Caco-2 (cell line): ENCODE data around the gene ZNRF1. TPM values are rescaled to one million over a fixed set of nuclear protein-coding genes. Genes with fewer than 3 reads are reported as not detected.

Experiments used
- BruUV-seq: library from RNA; stranded (reverse); fragments of 400-500 nt; replicated peaks from 2 replicates; lab custom pipeline; 2021; lab: Mats Ljungman, UMichigan
- CTCF ChIA-PET: fragments of 300-600 bp; sonication (Branson Sonifier 250); formaldehyde crosslinking; loops from one replicate; lab custom pipeline; 2022; ENCODE audit warnings: antibody characterized with exemption; lab: Charles Lee
- POLR2A ChIA-PET: fragments of 300-600 bp; sonication (Branson Sonifier 250); formaldehyde crosslinking; loops from one replicate; lab custom pipeline; 2022; ENCODE audit warnings: antibody characterized with exemption; lab: Charles Lee
- DNase-seq, 2 experiments: peaks; one replicate each; pipeline versions ENCODE4 v3.0.0 to v3.0.0-alpha.2; 2020 to 2022
- H3K27me3 ChIP-seq: replicated peaks from 2 replicates; pipeline ENCODE4 v1.6.0; 2011; ENCODE audit warnings: low read length; ENCODE audit not compliant: control insufficient read depth, insufficient read depth
- H3K36me3 ChIP-seq: 2 replicates; pipeline ENCODE4 v1.5.1; 2011; ENCODE audit warnings: low read length; ENCODE audit not compliant: control insufficient read depth, insufficient read depth
- H3K4me1 ChIP-seq: fragments of 250-450 bp; sonication (Bioruptor Pico); 2 replicates; pipeline ENCODE4 v1.5.1; 2020; ENCODE audit warnings: mild to moderate bottlenecking
- H3K4me3 ChIP-seq: 2 replicates; pipeline ENCODE4 v1.5.1; 2011; ENCODE audit warnings: low read depth, mild to moderate bottlenecking, control low read depth, low read length
- H3K9me3 ChIP-seq: fragments of 250-450 bp; sonication (Bioruptor Pico); 2 replicates; pipeline ENCODE4 v1.5.1; 2020; ENCODE audit warnings: mild to moderate bottlenecking, moderate library complexity
- H3K27ac Mint-ChIP-seq: one replicate; pipeline ENCODE4 v1.8.0; 2022; ENCODE audit warnings: mixed read lengths; ENCODE audit not compliant: unreplicated experiment
- H3K27me3 Mint-ChIP-seq: one replicate; pipeline ENCODE4 v1.8.0; 2022; ENCODE audit warnings: mixed read lengths; ENCODE audit not compliant: insufficient read depth, unreplicated experiment
- H3K36me3 Mint-ChIP-seq: one replicate; pipeline ENCODE4 v1.8.0; 2022; ENCODE audit warnings: mild to moderate bottlenecking, mixed read lengths; ENCODE audit not compliant: insufficient read depth, unreplicated experiment
- H3K4me1 Mint-ChIP-seq: one replicate; pipeline ENCODE4 v1.8.0; 2022; ENCODE audit warnings: low read depth, mixed read lengths; ENCODE audit not compliant: unreplicated experiment
- H3K4me3 Mint-ChIP-seq: one replicate; pipeline ENCODE4 v1.8.0; 2022; ENCODE audit warnings: mild to moderate bottlenecking, moderate library complexity, mixed read lengths; ENCODE audit not compliant: unreplicated experiment
- H3K9me3 Mint-ChIP-seq: one replicate; pipeline ENCODE4 v1.8.0; 2022; ENCODE audit warnings: mixed read lengths; ENCODE audit not compliant: unreplicated experiment
- CTCF ChIP-seq, 2 experiments: fragments of 200-600 bp in 1 of 2; IDR thresholded peaks; 1 replicate in 1 of 2; 2 replicates in 1 of 2; pipeline versions ENCODE4 v1.5.1 to v1.8.0; 2011 to 2022; ENCODE audit warnings: antibody characterized with exemption in 1 of 2, control low read depth in 1 of 2, inconsistent platforms in 1 of 2, low read depth in 1 of 2, low read length in 1 of 2, mild to moderate bottlenecking in 1 of 2, moderate library complexity in 1 of 2; ENCODE audit not compliant: insufficient read depth in 1 of 2, severe bottlenecking in 1 of 2, unreplicated experiment in 1 of 2
- intact Hi-C: fragments of 100-400 bp; cut with micrococcal nuclease; formaldehyde crosslinking; loops from one replicate; pipeline ENCODE4 v1.10.0; 2022; ENCODE audit not compliant: unreplicated experiment
- total RNA-seq: library from RNA; stranded (reverse); gene quantifications from 2 replicates; pipeline ENCODE4 v1.2.3, GENCODE V29; 2022

Gene ZNRF1
- total RNA-seq, 1 experiment from 2014 or later, result 68.6 TPM

DNA sequence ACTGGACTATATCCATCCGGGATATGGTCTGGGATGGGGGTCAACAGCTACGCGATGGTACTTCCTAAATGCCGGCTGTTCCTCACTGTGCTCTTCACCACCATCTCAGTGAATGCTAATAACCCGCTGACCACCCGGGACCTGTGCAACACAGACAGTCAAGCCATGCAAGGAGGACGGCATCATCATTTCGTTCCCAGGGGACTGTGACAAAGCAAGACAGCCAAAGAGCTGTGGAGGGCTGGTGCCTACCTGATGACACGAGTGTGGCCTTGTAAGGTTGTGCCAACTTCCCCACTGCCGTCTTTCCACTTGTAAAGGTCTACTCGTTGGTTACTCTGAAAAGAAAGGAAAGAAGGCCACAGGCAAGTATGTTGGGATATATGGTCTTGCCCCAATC lies 47.6 kb upstream of the ZNRF1 start:
- Histone ChIP-seq H3K27me3 (no peaks in the 10 kb centered on the region), H3K4me1 (peaks cover 7% of the 10 kb centered on the region), H3K9me3 (no peaks in the 10 kb centered on the region; the same call in 1 of the 2 replicates), H3K36me3 (peaks cover 5% of the 10 kb centered on the region), H3K4me3 (no peak overlapping the region)
- Mint-ChIP-seq H3K36me3 (peaks cover 85% of the 10 kb centered on the region), H3K27ac (no peak overlapping the region), H3K4me1 (peaks cover 10% of the 10 kb centered on the region), H3K4me3 (no peak overlapping the region), H3K9me3 (no peaks in the 10 kb centered on the region), H3K27me3 (no peaks in the 10 kb centered on the region)
- no peak for DNase-seq
- no peak for TF ChIP-seq CTCF (IDR thresholded peaks at IDR 0.05; ENCODE audit: insufficient read depth in 1 of 2, low read depth in 1 of 2, low read length in 1 of 2, severe bottlenecking in 1 of 2, unreplicated experiment in 1 of 2)
- BruUV-seq, result no TSS peak
- intact Hi-C loops, result no loop called here
- POLR2A ChIA-PET, result interaction anchor here (1.2 kb wide), 1 partner anchor 34 kb away, joined by 3 read pairs; the partner anchor contains the start of gene WDR59
- CTCF ChIA-PET, result interaction anchor here (0.7 kb wide), 1 partner anchor 256 kb away, joined by 6 read pairs; no protein-coding TSS in a partner anchor

DNA sequence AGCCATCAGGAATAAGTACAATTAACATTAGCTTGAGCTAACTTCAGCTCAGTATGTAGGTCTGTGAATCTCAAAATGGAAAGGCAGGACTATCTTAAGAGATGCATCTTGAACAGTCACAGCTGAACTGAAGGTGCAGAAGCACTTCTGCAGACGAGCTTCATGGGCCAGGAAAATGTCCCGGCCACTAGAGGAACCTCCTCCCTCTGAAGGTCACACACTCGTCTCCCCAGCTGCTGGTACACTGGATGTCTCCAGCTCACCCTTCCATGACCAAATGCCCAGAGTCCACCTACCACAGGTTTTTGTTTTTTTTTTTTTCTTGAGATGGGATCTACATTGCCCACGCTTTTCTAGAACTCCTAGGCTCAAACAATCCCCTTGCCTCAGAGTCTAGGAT lies 47.1 kb upstream of the ZNRF1 start:
- Mint-ChIP-seq H3K27ac (no peak overlapping the region), H3K9me3 (no peaks in the 10 kb centered on the region), H3K36me3 (peaks cover 80% of the 10 kb centered on the region), H3K4me3 (no peak overlapping the region), H3K27me3 (no peaks in the 10 kb centered on the region), H3K4me1 (peaks cover 10% of the 10 kb centered on the region)
- intact Hi-C loops, result no loop called here
- ChIA-PET CTCF (interaction anchor here (0.7 kb wide), 1 partner anchor 256 kb away, joined by 6 read pairs; no protein-coding TSS in a partner anchor), POLR2A (no interaction called here)
- H3K27me3 ChIP-seq, result no peaks in the 10 kb centered on the region
- peaks cover 7% of the 10 kb centered on the region for H3K4me1 ChIP-seq
- BruUV-seq, result no TSS peak
- H3K36me3 ChIP-seq, result peaks cover 8% of the 10 kb centered on the region
- DNase-seq, result no peak
- H3K9me3 ChIP-seq, result no peaks in the 10 kb centered on the region; the same call in 1 of the 2 replicates
- H3K4me3 ChIP-seq, result no peak overlapping the region
- TF ChIP-seq CTCF (IDR thresholded peaks at IDR 0.05; ENCODE audit: insufficient read depth in 1 of 2, low read depth in 1 of 2, low read length in 1 of 2, severe bottlenecking in 1 of 2, unreplicated experiment in 1 of 2), result no peak

GRCh38 chr16:74954763-74955162 lies 44.1 kb upstream of the ZNRF1 start:
- Histone ChIP-seq H3K4me3 (no peak overlapping the region), H3K9me3 (no peaks in the 10 kb centered on the region; the same call in 1 of the 2 replicates), H3K4me1 (no peaks in the 10 kb centered on the region), H3K27me3 (no peaks in the 10 kb centered on the region), H3K36me3 (peaks cover 7% of the 10 kb centered on the region)
- ChIA-PET POLR2A (no interaction called here), CTCF (no interaction called here)
- no peaks in the 10 kb centered on the region for H3K4me1 Mint-ChIP-seq
- intact Hi-C loops, result no loop called here
- no peak for TF ChIP-seq CTCF (IDR thresholded peaks at IDR 0.05; ENCODE audit: insufficient read depth in 1 of 2, low read depth in 1 of 2, low read length in 1 of 2, severe bottlenecking in 1 of 2, unreplicated experiment in 1 of 2)
- H3K4me3 Mint-ChIP-seq, result no peak overlapping the region
- no peaks in the 10 kb centered on the region for H3K9me3 Mint-ChIP-seq
- no peaks in the 10 kb centered on the region for H3K27me3 Mint-ChIP-seq
- BruUV-seq, result no TSS peak
- H3K36me3 Mint-ChIP-seq, result peaks cover 71% of the 10 kb centered on the region
- no peak overlapping the region for H3K27ac Mint-ChIP-seq
- no peak for DNase-seq
